GM12891 (cell line): ENCODE measurements around the gene RPS16.

Source experiments
- POLR2A ChIP-seq: IDR thresholded peaks from 2 replicates; pipeline ENCODE4 v1.6.1; 2011; ENCODE audit warnings: low read depth, low read length, control low read depth
- POLR2AphosphoS5 ChIP-seq: IDR thresholded peaks from 2 replicates; pipeline ENCODE4 v1.6.1; 2011; ENCODE audit warnings: low read depth, low read length, control low read depth
- POU2F2 ChIP-seq: IDR thresholded peaks from 2 replicates; pipeline ENCODE4 v1.6.1; 2011; ENCODE audit warnings: low read depth, mild to moderate bottlenecking, control low read depth, low read length, moderate library complexity
- SPI1 ChIP-seq: IDR thresholded peaks from 2 replicates; pipeline ENCODE4 v1.6.1; 2011; ENCODE audit warnings: low read depth, low read length, control low read depth
- TAF1 ChIP-seq: IDR thresholded peaks from 2 replicates; pipeline ENCODE4 v1.6.1; 2011; ENCODE audit warnings: low read depth, low read length, control low read depth

- TF ChIP-seq POLR2A: no peak
- no peak for TF ChIP-seq TAF1
- no peak for TF ChIP-seq POU2F2
- no peak for TF ChIP-seq SPI1
- TF ChIP-seq POLR2AphosphoS5: no peak
Measured at GRCh38 chr19:39385629-39386411, 49.9 kb downstream of the RPS16 start.
